Naive thymus-derived CD4-positive, alpha-beta T cell (primary cell): Measurements from ENCODE around the gene PAX7. TPM values are rescaled to one million over a fixed set of nuclear protein-coding genes. Genes with fewer than 3 reads are reported as not detected.
A peak's percentile ranks its signal among the peaks of the same experiment; 100 is the strongest.

ENCODE experiments used
- ATAC-seq: fragments of 150-1000 bp; cut with Tn5 transposase; 2 replicates; pipeline ENCODE4 v1.10.0; 2021; ENCODE audit warnings: mild to moderate bottlenecking, moderate library complexity
- CTCF ChIA-PET: fragments of 350-600 bp; sonication (Branson Sonifier 250); formaldehyde crosslinking; loops from one replicate; lab custom pipeline; 2021; ENCODE audit warnings: antibody characterized with exemption; lab: Charles Lee
- POLR2A ChIA-PET: fragments of 350-600 bp; sonication (Branson Sonifier 250); formaldehyde crosslinking; loops from one replicate; lab custom pipeline; 2021; ENCODE audit warnings: antibody characterized with exemption, inconsistent platforms; lab: Charles Lee
- DNase-seq, 9 donors: peaks; one replicate each; pipeline versions ENCODE4 v3.0.0 to v3.0.0-alpha.2; 2020 to 2022; ENCODE audit warnings: mixed read lengths in 1 of 9
- H3K27ac ChIP-seq: one replicate; pipeline ENCODE4 v1.7.0; 2013; ENCODE audit warnings: mild to moderate bottlenecking, low read depth, low read length, moderate library complexity
- H3K27me3 ChIP-seq, 2 donors: one replicate each; pipeline ENCODE4 v1.7.0; 2013; ENCODE audit warnings: low read length in 2 of 2, mild to moderate bottlenecking in 2 of 2, moderate library complexity in 2 of 2; ENCODE audit not compliant: control insufficient read depth in 2 of 2, insufficient read depth in 2 of 2
- H3K36me3 ChIP-seq, 3 experiments: 1 replicate in 2 of 3; 2 replicates in 1 of 3; pipeline ENCODE4 v1.7.0; 2013; ENCODE audit warnings: low read length in 3 of 3, mild to moderate bottlenecking in 3 of 3, moderate library complexity in 1 of 3; ENCODE audit not compliant: insufficient read depth in 3 of 3, control insufficient read depth in 2 of 3
- H3K4me1 ChIP-seq, 2 donors: one replicate each; pipeline ENCODE4 v1.7.0; 2013; ENCODE audit warnings: low read length in 2 of 2, mild to moderate bottlenecking in 2 of 2, moderate library complexity in 1 of 2; ENCODE audit not compliant: control insufficient read depth in 2 of 2, insufficient read depth in 2 of 2
- H3K4me3 ChIP-seq: 2 replicates; pipeline ENCODE4 v1.7.0; 2013; ENCODE audit warnings: mild to moderate bottlenecking, low read length
- H3K9me3 ChIP-seq, 3 experiments: 1 replicate in 2 of 3; 2 replicates in 1 of 3; pipeline ENCODE4 v1.7.0; 2013; ENCODE audit warnings: low read length in 3 of 3; ENCODE audit not compliant: control insufficient read depth in 2 of 3
- H3K27ac Mint-ChIP-seq, 9 donors: one replicate each; pipeline ENCODE4 v1.8.0; 2020 to 2022; ENCODE audit warnings: mixed read lengths in 9 of 9, mild to moderate bottlenecking in 8 of 9, moderate library complexity in 5 of 9, inconsistent platforms in 2 of 9
- H3K27me3 Mint-ChIP-seq, 5 donors: one replicate each; pipeline ENCODE4 v1.8.0; 2021 to 2022; ENCODE audit warnings: mixed read lengths in 5 of 5, mild to moderate bottlenecking in 1 of 5
- H3K36me3 Mint-ChIP-seq, 5 donors: one replicate each; pipeline ENCODE4 v1.8.0; 2020 to 2022; ENCODE audit warnings: mixed read lengths in 5 of 5, mild to moderate bottlenecking in 3 of 5, inconsistent platforms in 1 of 5
- H3K4me1 Mint-ChIP-seq, 7 donors: one replicate each; pipeline ENCODE4 v1.8.0; 2020 to 2022; ENCODE audit warnings: mixed read lengths in 7 of 7, mild to moderate bottlenecking in 3 of 7, inconsistent platforms in 1 of 7
- H3K4me3 Mint-ChIP-seq, 10 donors: one replicate each; pipeline ENCODE4 v1.8.0; 2020 to 2022; ENCODE audit warnings: mild to moderate bottlenecking in 10 of 10, mixed read lengths in 10 of 10, moderate library complexity in 6 of 10, inconsistent platforms in 2 of 10
- H3K9me3 Mint-ChIP-seq, 11 donors: one replicate each; pipeline ENCODE4 v1.8.0; 2020 to 2022; ENCODE audit warnings: mixed read lengths in 11 of 11, mild to moderate bottlenecking in 4 of 11, inconsistent platforms in 1 of 11, moderate library complexity in 1 of 11
- intact Hi-C, 2 donors: fragments of 100-400 bp; cut with micrococcal nuclease; formaldehyde crosslinking; loops; one replicate each; pipeline ENCODE4 v1.15.1; 2023
- polyA plus RNA-seq, 2 donors: library from polyadenylated mRNA; unstranded; fragments of 300-500 nt; fragmentation: Illumina TruSeq; gene quantifications; one replicate each; pipeline ENCODE4 v1.2.3, GENCODE V29; 2021
- total RNA-seq, 6 experiments: library from RNA in 5 of 6; stranded (reverse) in 5 of 6; gene quantifications; 1 replicate in 5 of 6; 2 replicates in 1 of 6; pipeline ENCODE4 v1.2.3 and lab custom pipeline; 2021 to 2026

PAX7 gene
- total and polyA plus RNA-seq, 7 experiments from 2014 or later, result not detected

GRCh38 chr1:18640228-18641004 lies 9.8 kb downstream of the PAX7 start:
- CTCF ChIA-PET, result no interaction called here
- DNase-seq, result no peak
- H3K36me3 Mint-ChIP-seq, result peaks cover 0 to 4% (median 0%) of the 10 kb centered on the region in 5 donors

GRCh38 chr1:18641005-18641941 lies 10.6 kb downstream of the PAX7 start:
- ChIA-PET POLR2A (interaction anchor here (1.2 kb wide), 1 partner anchor 9 kb away, joined by 3 read pairs; no protein-coding TSS in a partner anchor), CTCF (no interaction called here)
- Mint-ChIP-seq H3K4me3 (peak overlapping the region in 3 of 10 donors; percentile 12 to 34 (median 21)), H3K9me3 (peaks cover 0 to 5% (median 0%) of the 10 kb centered on the region in 11 donors), H3K4me1 (peaks cover 16 to 82% (median 63%) of the 10 kb centered on the region in 7 donors), H3K27ac (peak overlapping the region in 2 of 9 donors; percentile 1 to 66), H3K36me3 (no peaks in the 10 kb centered on the region), H3K27me3 (peaks cover 87 to 95% (median 91%) of the 10 kb centered on the region in 5 donors)
- Histone ChIP-seq H3K4me1 (peaks cover 0 to 53% of the 10 kb centered on the region in 2 donors), H3K36me3 (no peaks in the 10 kb centered on the region), H3K4me3 (no peak overlapping the region), H3K9me3 (no peaks in the 10 kb centered on the region), H3K27ac (no peak overlapping the region), H3K27me3 (peaks cover 9 to 59% of the 10 kb centered on the region in 2 donors)
- DNase-seq (no peak), ATAC-seq (no peak)
- intact Hi-C loops, result no loop called here

More at GRCh38 chr1:18640228-18641004, 9.8 kb downstream of the PAX7 start:
- POLR2A ChIA-PET, result interaction anchor here (1.0 to 1.4 kb wide), 2 partner anchors 11 to 13 kb away, joined by 3 to 7 read pairs; no protein-coding TSS in a partner anchor
- H3K27me3 Mint-ChIP-seq, result peaks cover 87 to 95% (median 91%) of the 10 kb centered on the region in 5 donors
- peak overlapping the region in 4 of 9 donors; percentile 29 to 67 (median 54) for H3K27ac Mint-ChIP-seq
- ATAC-seq, result no peak
- H3K9me3 ChIP-seq, result no peaks in the 10 kb centered on the region
- peaks cover 9 to 59% of the 10 kb centered on the region in 2 donors for H3K27me3 ChIP-seq
- no peaks in the 10 kb centered on the region for H3K36me3 ChIP-seq
- peaks cover 0 to 8% (median 0%) of the 10 kb centered on the region in 11 donors for H3K9me3 Mint-ChIP-seq
- peak overlapping the region in 8 of 10 donors; percentile 7 to 69 (median 43) for H3K4me3 Mint-ChIP-seq
- no peak overlapping the region for H3K27ac ChIP-seq
- no peak overlapping the region for H3K4me3 ChIP-seq
- peaks cover 19 to 82% (median 63%) of the 10 kb centered on the region in 7 donors for H3K4me1 Mint-ChIP-seq
- intact Hi-C loops, result no loop called here
- H3K4me1 ChIP-seq, result peaks cover 0 to 44% of the 10 kb centered on the region in 2 donors

GRCh38 chr1:18642278-18643095 lies 11.8 kb downstream of the PAX7 start:
- Histone ChIP-seq H3K9me3 (no peaks in the 10 kb centered on the region), H3K4me1 (peaks cover 0 to 52% of the 10 kb centered on the region in 2 donors), H3K27me3 (peaks cover 9 to 61% of the 10 kb centered on the region in 2 donors), H3K36me3 (no peaks in the 10 kb centered on the region), H3K4me3 (no peak overlapping the region), H3K27ac (no peak overlapping the region)
- ChIA-PET POLR2A (interaction anchor here (1.2 kb wide), 1 partner anchor 8 kb away, joined by 3 read pairs; no protein-coding TSS in a partner anchor), CTCF (no interaction called here)
- intact Hi-C loops, result loop anchor here in 1 of 2 donors (1.0 to 2.0 kb wide), 2 partner anchors 13 to 38 kb away; no protein-coding TSS in a partner anchor
- peaks cover 16 to 76% (median 61%) of the 10 kb centered on the region in 7 donors for H3K4me1 Mint-ChIP-seq
- DNase-seq (no peak), ATAC-seq (no peak)
- peaks cover 80 to 89% (median 88%) of the 10 kb centered on the region in 5 donors for H3K27me3 Mint-ChIP-seq
- peak overlapping the region in 6 of 10 donors; percentile 39 to 89 (median 53) for H3K4me3 Mint-ChIP-seq
- no peaks in the 10 kb centered on the region for H3K36me3 Mint-ChIP-seq
- H3K27ac Mint-ChIP-seq, result peak overlapping the region in 1 of 9 donors; percentile 38
- peaks cover 0 to 3% (median 0%) of the 10 kb centered on the region in 11 donors for H3K9me3 Mint-ChIP-seq

GRCh38 chr1:18643154-18644012 lies 12.7 kb downstream of the PAX7 start:
- no peak overlapping the region for H3K27ac ChIP-seq
- POLR2A ChIA-PET, result interaction anchor here (1.2 to 1.4 kb wide), 2 partner anchors 10 to 20 kb away, joined by 3 to 5 read pairs; no protein-coding TSS in a partner anchor
- Mint-ChIP-seq H3K4me1 (peaks cover 16 to 75% (median 64%) of the 10 kb centered on the region in 7 donors), H3K4me3 (peak overlapping the region; percentile 23 to 89 (median 78)), H3K27ac (peak overlapping the region in 1 of 9 donors; percentile 46), H3K27me3 (peaks cover 76 to 90% (median 86%) of the 10 kb centered on the region in 5 donors), H3K9me3 (peaks cover 0 to 3% (median 0%) of the 10 kb centered on the region in 11 donors), H3K36me3 (no peaks in the 10 kb centered on the region)
- H3K4me1 ChIP-seq, result peaks cover 0 to 48% of the 10 kb centered on the region in 2 donors
- H3K4me3 ChIP-seq, result no peak overlapping the region
- intact Hi-C loops, result loop anchor here (1.0 to 2.0 kb wide), 3 partner anchors 12 to 37 kb away; partner anchors contain the start of gene PAX7 (in 2 of the 2)
- CTCF ChIA-PET, result no interaction called here
- H3K36me3 ChIP-seq, result no peaks in the 10 kb centered on the region
- H3K27me3 ChIP-seq, result peaks cover 5 to 55% of the 10 kb centered on the region in 2 donors
- H3K9me3 ChIP-seq, result no peaks in the 10 kb centered on the region
- DNase-seq (peak in 1 of 9 donors; percentile 33), ATAC-seq (no peak)

GRCh38 chr1:18644013-18644399 lies 13.4 kb downstream of the PAX7 start:
- ATAC-seq (no peak), DNase-seq (no peak)
- Histone ChIP-seq H3K36me3 (no peaks in the 10 kb centered on the region), H3K27ac (no peak overlapping the region), H3K4me3 (no peak overlapping the region), H3K4me1 (peaks cover 0 to 48% of the 10 kb centered on the region in 2 donors), H3K27me3 (peaks cover 2 to 50% of the 10 kb centered on the region in 2 donors), H3K9me3 (no peaks in the 10 kb centered on the region)
- ChIA-PET POLR2A (interaction anchor here (1.2 to 2.2 kb wide), 4 partner anchors 9 to 19 kb away, joined by 3 to 7 read pairs (median 6); no protein-coding TSS in a partner anchor), CTCF (no interaction called here)
- no peak overlapping the region for H3K27ac Mint-ChIP-seq
- H3K4me1 Mint-ChIP-seq, result peaks cover 16 to 73% (median 64%) of the 10 kb centered on the region in 7 donors
- H3K36me3 Mint-ChIP-seq, result peaks cover 0 to 5% (median 0%) of the 10 kb centered on the region in 5 donors
- H3K27me3 Mint-ChIP-seq, result peaks cover 76 to 90% (median 86%) of the 10 kb centered on the region in 5 donors
- H3K4me3 Mint-ChIP-seq, result peak overlapping the region in 7 of 10 donors; percentile 50 to 89 (median 63)
- H3K9me3 Mint-ChIP-seq, result peaks cover 0 to 3% (median 0%) of the 10 kb centered on the region in 11 donors
- intact Hi-C loops, result loop anchor here (2.0 kb wide), 1 partner anchor 13 kb away; the partner anchor contains the start of gene PAX7 (in 2 of the 2)
